ENCODE measurements around the gene TM6SF1. TPM values are rescaled to one million over a fixed set of nuclear protein-coding genes. Genes with fewer than 3 reads are reported as not detected.

The TM6SF1 gene
- total RNA-seq, 3 donors from 2014 or later (not counting 1 experiment from before 2014, with no cell fraction given): 10.4 to 15.5 (median 12.6) TPM

- no peaks in the 10 kb centered on the region for H3K27me3 Mint-ChIP-seq (ENCODE audit: low read depth in 2 of 2)
- 92% methylated on average over 9 of the region's 9 CpGs for WGBS (ENCODE audit: insufficient coverage)
- Histone ChIP-seq H3K9me3 (ENCODE audit: control insufficient read depth, insufficient read depth, low read length) (no peaks in the 10 kb centered on the region), H3K36me3 (ENCODE audit: control insufficient read depth, insufficient read depth, low read length) (peaks cover 16% of the 10 kb centered on the region), H3K27me3 (ENCODE audit: control insufficient read depth, insufficient read depth, low read length) (no peaks in the 10 kb centered on the region), H3K27ac (ENCODE audit: low read length) (no peak overlapping the region), H3K4me1 (ENCODE audit: control insufficient read depth, insufficient read depth, low read length) (no peaks in the 10 kb centered on the region), H3K4me3 (ENCODE audit: low read length) (no peak overlapping the region)
- H3K9me3 Mint-ChIP-seq: no peaks in the 10 kb centered on the region
- intact Hi-C loops (cut with micrococcal nuclease): no loop called here
- DNase-seq (no peak), ATAC-seq (no peak)
- TF ChIP-seq CTCF (IDR thresholded peaks at IDR 0.05): no peak
- peaks cover 7% of the 10 kb centered on the region for H3K36me3 Mint-ChIP-seq
- H3K4me3 Mint-ChIP-seq: no peak overlapping the region
- no peak overlapping the region for H3K27ac Mint-ChIP-seq
- H3K4me1 Mint-ChIP-seq: no peaks in the 10 kb centered on the region
These were observed 12.6 kb downstream of the TM6SF1 start for GRCh38 chr15:83119968-83120581.

GRCh38 chr15:83123529-83123928, 16.1 kb downstream of the TM6SF1 start:
- no peaks in the 10 kb centered on the region for H3K4me1 ChIP-seq (ENCODE audit: control insufficient read depth, insufficient read depth, low read length)
- H3K9me3 Mint-ChIP-seq: no peaks in the 10 kb centered on the region
- no peaks in the 10 kb centered on the region for H3K9me3 ChIP-seq (ENCODE audit: control insufficient read depth, insufficient read depth, low read length)
- ATAC-seq (no peak), DNase-seq (no peak)
- intact Hi-C loops (cut with micrococcal nuclease): no loop called here
- H3K4me1 Mint-ChIP-seq: no peaks in the 10 kb centered on the region
- no peaks in the 10 kb centered on the region for H3K27me3 ChIP-seq (ENCODE audit: control insufficient read depth, insufficient read depth, low read length)
- no peak overlapping the region for H3K4me3 ChIP-seq (ENCODE audit: low read length)
- H3K27ac ChIP-seq (ENCODE audit: low read length): no peak overlapping the region
- no peak overlapping the region for H3K27ac Mint-ChIP-seq
- no CpG with 5 or more reads among the region's 1 CpG for WGBS (ENCODE audit: insufficient coverage)
- no peaks in the 10 kb centered on the region for H3K27me3 Mint-ChIP-seq (ENCODE audit: low read depth in 2 of 2)
- H3K4me3 Mint-ChIP-seq: no peak overlapping the region
- peaks cover 11% of the 10 kb centered on the region for H3K36me3 Mint-ChIP-seq
- no peak for TF ChIP-seq CTCF (IDR thresholded peaks at IDR 0.05)
- peaks cover 14% of the 10 kb centered on the region for H3K36me3 ChIP-seq (ENCODE audit: control insufficient read depth, insufficient read depth, low read length)

GRCh38 chr15:83127547-83128150, 20.2 kb downstream of the TM6SF1 start:
- peaks cover 11% of the 10 kb centered on the region for H3K36me3 ChIP-seq (ENCODE audit: control insufficient read depth, insufficient read depth, low read length)
- no peaks in the 10 kb centered on the region for H3K4me1 ChIP-seq (ENCODE audit: control insufficient read depth, insufficient read depth, low read length)
- no peaks in the 10 kb centered on the region for H3K9me3 ChIP-seq (ENCODE audit: control insufficient read depth, insufficient read depth, low read length)
- intact Hi-C loops (cut with micrococcal nuclease): no loop called here
- no peak overlapping the region for H3K27ac ChIP-seq (ENCODE audit: low read length)
- ATAC-seq (no peak), DNase-seq (no peak)
- no peak overlapping the region for H3K4me3 ChIP-seq (ENCODE audit: low read length)
- no peaks in the 10 kb centered on the region for H3K4me1 Mint-ChIP-seq
- no peaks in the 10 kb centered on the region for H3K27me3 Mint-ChIP-seq (ENCODE audit: low read depth in 2 of 2)
- H3K9me3 Mint-ChIP-seq: no peaks in the 10 kb centered on the region
- no peak overlapping the region for H3K27ac Mint-ChIP-seq
- no peak overlapping the region for H3K4me3 Mint-ChIP-seq
- TF ChIP-seq CTCF (IDR thresholded peaks at IDR 0.05): no peak
- H3K27me3 ChIP-seq (ENCODE audit: control insufficient read depth, insufficient read depth, low read length): no peaks in the 10 kb centered on the region
- 67% methylated on average over 1 of the region's 3 CpGs for WGBS (ENCODE audit: insufficient coverage)
- peaks cover 27% of the 10 kb centered on the region for H3K36me3 Mint-ChIP-seq

GRCh38 chr15:83129791-83130190, 22.3 kb downstream of the TM6SF1 start:
- no peaks in the 10 kb centered on the region for H3K27me3 Mint-ChIP-seq (ENCODE audit: low read depth in 2 of 2)

More at GRCh38 chr15:83129791-83130190, 22.3 kb downstream of the TM6SF1 start:
- Mint-ChIP-seq H3K4me1 (no peaks in the 10 kb centered on the region), H3K36me3 (peaks cover 24% of the 10 kb centered on the region), H3K27ac (no peak overlapping the region), H3K9me3 (no peaks in the 10 kb centered on the region), H3K4me3 (no peak overlapping the region)
- Histone ChIP-seq H3K9me3 (ENCODE audit: control insufficient read depth, insufficient read depth, low read length) (no peaks in the 10 kb centered on the region), H3K27me3 (ENCODE audit: control insufficient read depth, insufficient read depth, low read length) (no peaks in the 10 kb centered on the region), H3K27ac (ENCODE audit: low read length) (no peak overlapping the region), H3K4me1 (ENCODE audit: control insufficient read depth, insufficient read depth, low read length) (no peaks in the 10 kb centered on the region), H3K36me3 (ENCODE audit: control insufficient read depth, insufficient read depth, low read length) (peaks cover 10% of the 10 kb centered on the region), H3K4me3 (ENCODE audit: low read length) (no peak overlapping the region)
- intact Hi-C loops (cut with micrococcal nuclease): no loop called here
- DNase-seq (no peak), ATAC-seq (no peak)
- TF ChIP-seq CTCF (IDR thresholded peaks at IDR 0.05): no peak
- WGBS (ENCODE audit: insufficient coverage): 92% methylated on average over 2 of the region's 2 CpGs
